ENCODE measurements around the gene OSCP1.
"Not testable (repeated sequence)": the region's sequence is repeated elsewhere in the genome, so short reads cannot be mapped to it uniquely, and the experiment has no call there.

The OSCP1 gene

GRCh38 chr1:36484099-36484498 is 33.8 kb upstream of the OSCP1 start:
- Histone ChIP-seq H3K4me3 (ENCODE audit: low read depth, low read length) (no peak overlapping the region), H2AFZ (ENCODE audit: low read length, unreplicated experiment) (no peak overlapping the region), H3K79me2 (ENCODE audit: control insufficient read depth, insufficient read depth, low read length, unreplicated experiment) (no peaks in the 10 kb centered on the region), H3K27ac (ENCODE audit: low read depth, low read length) (no peak overlapping the region), H3K36me3 (ENCODE audit: insufficient read depth, low read length) (no peaks in the 10 kb centered on the region), H3K4me1 (ENCODE audit: control insufficient read depth, insufficient read depth, low read length, unreplicated experiment) (no peaks in the 10 kb centered on the region), H3K27me3 (ENCODE audit: insufficient read depth, low read length) (peaks cover 20% of the 10 kb centered on the region; the same call in 1 of the 2 replicates)

GRCh38 chr1:36482724-36483388 is 32.6 kb upstream of the OSCP1 start, which contains the start of gene CSF3R:
Gene CSF3R, minus strand, starts transcription at chr1:36482913. Its CDS starts 3,417 bp downstream, at chr1:36479496.
- Histone ChIP-seq H3K36me3 (ENCODE audit: insufficient read depth, low read length) (no peaks in the 10 kb centered on the region), H3K27ac (ENCODE audit: low read depth, low read length) (no peak within 1 kb of the TSS), H3K4me1 (ENCODE audit: control insufficient read depth, insufficient read depth, low read length, unreplicated experiment) (no peaks in the 10 kb centered on the region), H3K27me3 (ENCODE audit: insufficient read depth, low read length) (peaks cover 17% of the 10 kb centered on the region; the same call in 1 of the 2 replicates), H2AFZ (ENCODE audit: low read length, unreplicated experiment) (no peak within 1 kb of the TSS), H3K4me3 (ENCODE audit: low read depth, low read length) (no peak within 1 kb of the TSS), H3K79me2 (ENCODE audit: control insufficient read depth, insufficient read depth, low read length, unreplicated experiment) (no peaks in the 10 kb centered on the region)

GRCh38 chr1:36481771-36482723 is 31.8 kb upstream of the OSCP1 start:
- Histone ChIP-seq H3K27ac (ENCODE audit: low read depth, low read length) (no peak overlapping the region), H3K4me1 (ENCODE audit: control insufficient read depth, insufficient read depth, low read length, unreplicated experiment) (no peaks in the 10 kb centered on the region)

GRCh38 chr1:36481091-36481490 is 30.8 kb upstream of the OSCP1 start:
- Histone ChIP-seq H3K4me3 (ENCODE audit: low read depth, low read length) (no peak overlapping the region), H3K36me3 (ENCODE audit: insufficient read depth, low read length) (no peaks in the 10 kb centered on the region), H3K27ac (ENCODE audit: low read depth, low read length) (no peak overlapping the region), H3K4me1 (ENCODE audit: control insufficient read depth, insufficient read depth, low read length, unreplicated experiment) (no peaks in the 10 kb centered on the region), H3K27me3 (ENCODE audit: insufficient read depth, low read length) (peaks cover 17% of the 10 kb centered on the region; the same call in 1 of the 2 replicates), H2AFZ (ENCODE audit: low read length, unreplicated experiment) (no peak overlapping the region), H3K79me2 (ENCODE audit: control insufficient read depth, insufficient read depth, low read length, unreplicated experiment) (no peaks in the 10 kb centered on the region)

More at GRCh38 chr1:36481771-36482723, 31.8 kb upstream of the OSCP1 start:
- Histone ChIP-seq H3K4me3 (ENCODE audit: low read depth, low read length) (no peak overlapping the region), H2AFZ (ENCODE audit: low read length, unreplicated experiment) (no peak overlapping the region), H3K36me3 (ENCODE audit: insufficient read depth, low read length) (no peaks in the 10 kb centered on the region), H3K79me2 (ENCODE audit: control insufficient read depth, insufficient read depth, low read length, unreplicated experiment) (no peaks in the 10 kb centered on the region), H3K27me3 (ENCODE audit: insufficient read depth, low read length) (peaks cover 17% of the 10 kb centered on the region; the same call in 1 of the 2 replicates)

- H3K27ac ChIP-seq (ENCODE audit: low read depth, low read length) = no peak overlapping the region
- peaks cover 14% of the 10 kb centered on the region; the same call in 1 of the 2 replicates for H3K27me3 ChIP-seq (ENCODE audit: insufficient read depth, low read length)
- H2AFZ ChIP-seq (ENCODE audit: low read length, unreplicated experiment) = no peak overlapping the region
- H3K36me3 ChIP-seq (ENCODE audit: insufficient read depth, low read length) = no peaks in the 10 kb centered on the region
- H3K4me1 ChIP-seq (ENCODE audit: control insufficient read depth, insufficient read depth, low read length, unreplicated experiment) = no peaks in the 10 kb centered on the region
- H3K79me2 ChIP-seq (ENCODE audit: control insufficient read depth, insufficient read depth, low read length, unreplicated experiment) = no peaks in the 10 kb centered on the region
- no peak overlapping the region for H3K4me3 ChIP-seq (ENCODE audit: low read depth, low read length)
Observed at GRCh38 chr1:36480161-36480560, 29.9 kb upstream of the OSCP1 start.

- Histone ChIP-seq H3K36me3 (ENCODE audit: insufficient read depth, low read length) (no peaks in the 10 kb centered on the region), H3K27me3 (ENCODE audit: insufficient read depth, low read length) (peaks cover 14% of the 10 kb centered on the region; the same call in 1 of the 2 replicates), H3K27ac (ENCODE audit: low read depth, low read length) (no peak overlapping the region), H2AFZ (ENCODE audit: low read length, unreplicated experiment) (no peak overlapping the region), H3K4me3 (ENCODE audit: low read depth, low read length) (no peak overlapping the region), H3K4me1 (ENCODE audit: control insufficient read depth, insufficient read depth, low read length, unreplicated experiment) (no peaks in the 10 kb centered on the region), H3K79me2 (ENCODE audit: control insufficient read depth, insufficient read depth, low read length, unreplicated experiment) (no peaks in the 10 kb centered on the region)
Observed at GRCh38 chr1:36479505-36480051, 29.3 kb upstream of the OSCP1 start.

- H3K4me3 ChIP-seq (ENCODE audit: low read depth, low read length); H3K4me1 ChIP-seq (ENCODE audit: control insufficient read depth, insufficient read depth, low read length, unreplicated experiment); H2AFZ ChIP-seq (ENCODE audit: low read length, unreplicated experiment); H3K27ac ChIP-seq (ENCODE audit: low read depth, low read length); H3K36me3 ChIP-seq (ENCODE audit: insufficient read depth, low read length); H3K79me2 ChIP-seq (ENCODE audit: control insufficient read depth, insufficient read depth, low read length, unreplicated experiment): not testable (repeated sequence)
- H3K27me3 ChIP-seq (ENCODE audit: insufficient read depth, low read length) = peaks cover 14% of the 10 kb centered on the region; the same call in 1 of the 2 replicates
Observed at GRCh38 chr1:36477615-36478014, 27.4 kb upstream of the OSCP1 start.

GRCh38 chr1:36476945-36477344 is 26.7 kb upstream of the OSCP1 start:
- Histone ChIP-seq H3K4me3 (ENCODE audit: low read depth, low read length) (no peak overlapping the region), H3K79me2 (ENCODE audit: control insufficient read depth, insufficient read depth, low read length, unreplicated experiment) (no peaks in the 10 kb centered on the region), H3K4me1 (ENCODE audit: control insufficient read depth, insufficient read depth, low read length, unreplicated experiment) (no peaks in the 10 kb centered on the region), H2AFZ (ENCODE audit: low read length, unreplicated experiment) (no peak overlapping the region), H3K27me3 (ENCODE audit: insufficient read depth, low read length) (peaks cover 14% of the 10 kb centered on the region; the same call in 1 of the 2 replicates), H3K36me3 (ENCODE audit: insufficient read depth, low read length) (no peaks in the 10 kb centered on the region), H3K27ac (ENCODE audit: low read depth, low read length) (no peak overlapping the region)

- no peaks in the 10 kb centered on the region for H3K4me1 ChIP-seq (ENCODE audit: control insufficient read depth, insufficient read depth, low read length, unreplicated experiment)
- no peak overlapping the region for H3K27ac ChIP-seq (ENCODE audit: low read depth, low read length)
- no peaks in the 10 kb centered on the region for H3K36me3 ChIP-seq (ENCODE audit: insufficient read depth, low read length)
- no peaks in the 10 kb centered on the region for H3K79me2 ChIP-seq (ENCODE audit: control insufficient read depth, insufficient read depth, low read length, unreplicated experiment)
- H3K4me3 ChIP-seq (ENCODE audit: low read depth, low read length) = no peak overlapping the region
- no peak overlapping the region for H2AFZ ChIP-seq (ENCODE audit: low read length, unreplicated experiment)
- peaks cover 14% of the 10 kb centered on the region; the same call in 1 of the 2 replicates for H3K27me3 ChIP-seq (ENCODE audit: insufficient read depth, low read length)
Observed at GRCh38 chr1:36475910-36476604, 25.8 kb upstream of the OSCP1 start.

- Histone ChIP-seq H2AFZ (ENCODE audit: low read length, unreplicated experiment) (no peak overlapping the region), H3K27ac (ENCODE audit: low read depth, low read length) (no peak overlapping the region), H3K4me3 (ENCODE audit: low read depth, low read length) (no peak overlapping the region), H3K27me3 (ENCODE audit: insufficient read depth, low read length) (peaks cover 11% of the 10 kb centered on the region; the same call in 1 of the 2 replicates), H3K36me3 (ENCODE audit: insufficient read depth, low read length) (no peaks in the 10 kb centered on the region), H3K4me1 (ENCODE audit: control insufficient read depth, insufficient read depth, low read length, unreplicated experiment) (no peaks in the 10 kb centered on the region), H3K79me2 (ENCODE audit: control insufficient read depth, insufficient read depth, low read length, unreplicated experiment) (no peaks in the 10 kb centered on the region)
Observed at GRCh38 chr1:36475341-36475740, 25.1 kb upstream of the OSCP1 start.

All from ACC112 (cell line).